ENCODE data around the gene EPHA2. TPM values are rescaled to one million over a fixed set of nuclear protein-coding genes. Genes with fewer than 3 reads are reported as not detected.

Gene EPHA2
- total and polyA plus RNA-seq, 2 donors (not counting 3 experiments of a cell fraction or from before 2014, with no cell fraction given): 141 to 147 TPM

DNA sequence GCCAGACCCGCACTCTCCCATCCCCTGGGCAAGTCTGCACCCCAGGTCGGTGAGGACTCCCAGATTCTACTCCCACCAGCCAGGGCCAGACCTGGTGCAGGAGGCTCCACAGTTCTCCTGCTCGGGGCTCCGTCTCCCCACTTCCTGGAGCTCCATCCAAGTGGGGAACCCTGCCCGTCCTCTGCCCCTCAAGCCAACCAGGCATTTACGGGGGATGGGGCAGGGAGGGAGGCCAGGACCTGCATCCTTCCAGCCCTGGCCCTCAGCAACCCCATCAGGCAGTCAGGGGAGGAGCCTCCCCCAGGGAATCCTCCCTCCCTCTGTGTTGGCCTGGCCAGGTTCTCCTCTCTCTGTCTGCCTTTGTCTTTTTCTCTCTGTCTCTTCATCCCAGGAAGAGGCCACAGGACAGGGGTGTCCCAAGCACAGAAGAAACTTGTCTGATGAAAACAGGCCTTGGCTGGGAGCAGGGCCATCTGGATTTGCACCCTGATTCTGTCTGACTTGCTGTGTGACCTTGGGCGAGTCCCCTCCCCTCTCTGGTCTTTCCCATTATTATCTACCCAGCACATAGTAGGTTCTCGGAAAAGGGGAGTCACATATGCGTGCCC, 18.5 kb upstream of the EPHA2 start:
- Histone ChIP-seq H3K27me3 (ENCODE audit: control insufficient read depth in 2 of 2, insufficient read depth in 2 of 2, low read length in 2 of 2) (no peaks in the 10 kb centered on the region), H3K9me1 (replicated peaks; ENCODE audit: control insufficient read depth, extremely low read depth, insufficient read depth, low read length) (no peaks in the 10 kb centered on the region), H3K4me3 (replicated peaks in 1 of 3; ENCODE audit: insufficient read depth in 1 of 3, low read depth in 1 of 3, low read length in 3 of 3) (no peak overlapping the region), H3K36me3 (ENCODE audit: control insufficient read depth in 2 of 2, extremely low read depth in 1 of 2, insufficient read depth in 2 of 2, low read length in 2 of 2) (no peaks in the 10 kb centered on the region), H4K20me1 (replicated peaks; ENCODE audit: control insufficient read depth, extremely low read depth, insufficient read depth, low read length) (no peaks in the 10 kb centered on the region), H3K4me2 (ENCODE audit: insufficient read depth, low read length) (no peak overlapping the region), H3K27ac (ENCODE audit: insufficient read depth, low read depth, low read length) (peak overlapping the region; percentile 79), H2AFZ (ENCODE audit: low read depth, low read length) (no peak overlapping the region), H3K9ac (replicated peaks; ENCODE audit: extremely low read depth, insufficient read depth, low read length) (no peak overlapping the region), H3K4me1 (ENCODE audit: control insufficient read depth, extremely low read depth, insufficient read depth, low read length) (peaks cover 38% of the 10 kb centered on the region), H3K79me2 (ENCODE audit: control insufficient read depth, insufficient read depth, low read length) (no peaks in the 10 kb centered on the region), H3K9me3 (replicated peaks; ENCODE audit: control insufficient read depth, insufficient read depth, low read length) (no peaks in the 10 kb centered on the region)
- BruUV-seq (replicated peaks): no TSS peak
- CTCF ChIA-PET: interaction anchor here (1.0 to 1.4 kb wide), 4 partner anchors 10 to 189 kb away, joined by 3 to 7 read pairs (median 3); partner anchors contain the start of gene EPHA2
- intact Hi-C loops (cut with micrococcal nuclease): no loop called here
- dilution Hi-C loops (cut with MboI; ENCODE audit: extremely low pct_ligation_motif_present, low sequenced_read_pairs): no loop called here
- POLR2A ChIA-PET: interaction anchor here (2.3 kb wide), 1 partner anchor 18 kb away, joined by 13 read pairs; the partner anchor contains the start of gene EPHA2
- TF ChIP-seq MYC (IDR thresholded peaks at IDR 0.05; ENCODE audit: low read depth, low read length): no peak
- TF ChIP-seq GATA2 (IDR thresholded peaks at IDR 0.05; ENCODE audit: insufficient read depth, insufficient read length, low read depth, low read length): no peak
- TF ChIP-seq, protein P1, sequence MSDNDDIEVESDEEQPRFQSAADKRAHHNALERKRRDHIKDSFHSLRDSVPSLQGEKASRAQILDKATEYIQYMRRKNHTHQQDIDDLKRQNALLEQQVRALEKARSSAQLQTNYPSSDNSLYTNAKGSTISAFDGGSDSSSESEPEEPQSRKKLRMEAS (IDR thresholded peaks at IDR 0.05; ENCODE audit: insufficient read depth, insufficient read length): no peak
- TF ChIP-seq JUN (IDR thresholded peaks at IDR 0.05; ENCODE audit: borderline replicate concordance, insufficient read depth, insufficient read length, low read depth): no peak
- no peak for TF ChIP-seq POLR2A (IDR thresholded peaks at IDR 0.05; ENCODE audit: low read depth, low read length)
- no peak for TF ChIP-seq EZH2 (IDR thresholded peaks at IDR 0.05; ENCODE audit: borderline replicate concordance, low read depth, low read length, severe bottlenecking)
- TF ChIP-seq, protein P2, sequence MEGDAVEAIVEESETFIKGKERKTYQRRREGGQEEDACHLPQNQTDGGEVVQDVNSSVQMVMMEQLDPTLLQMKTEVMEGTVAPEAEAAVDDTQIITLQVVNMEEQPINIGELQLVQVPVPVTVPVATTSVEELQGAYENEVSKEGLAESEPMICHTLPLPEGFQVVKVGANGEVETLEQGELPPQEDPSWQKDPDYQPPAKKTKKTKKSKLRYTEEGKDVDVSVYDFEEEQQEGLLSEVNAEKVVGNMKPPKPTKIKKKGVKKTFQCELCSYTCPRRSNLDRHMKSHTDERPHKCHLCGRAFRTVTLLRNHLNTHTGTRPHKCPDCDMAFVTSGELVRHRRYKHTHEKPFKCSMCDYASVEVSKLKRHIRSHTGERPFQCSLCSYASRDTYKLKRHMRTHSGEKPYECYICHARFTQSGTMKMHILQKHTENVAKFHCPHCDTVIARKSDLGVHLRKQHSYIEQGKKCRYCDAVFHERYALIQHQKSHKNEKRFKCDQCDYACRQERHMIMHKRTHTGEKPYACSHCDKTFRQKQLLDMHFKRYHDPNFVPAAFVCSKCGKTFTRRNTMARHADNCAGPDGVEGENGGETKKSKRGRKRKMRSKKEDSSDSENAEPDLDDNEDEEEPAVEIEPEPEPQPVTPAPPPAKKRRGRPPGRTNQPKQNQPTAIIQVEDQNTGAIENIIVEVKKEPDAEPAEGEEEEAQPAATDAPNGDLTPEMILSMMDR (IDR thresholded peaks at IDR 0.05; ENCODE audit: extremely low read depth in 1 of 2, insufficient read depth in 1 of 2, low read depth in 1 of 2, low read length in 2 of 2): no peak
- no peak for TF ChIP-seq FOS (IDR thresholded peaks at IDR 0.05; ENCODE audit: borderline replicate concordance, insufficient read depth, low read length)
- TF ChIP-seq POLR2AphosphoS5 (IDR thresholded peaks at IDR 0.05; ENCODE audit: insufficient read depth, low read depth, low read length): no peak
- peak; percentile 54 for FAIRE-seq
- DNase-seq (ENCODE audit: low read depth, low spot score): no peak

Data from endothelial cell of umbilical vein (primary cell).